ENCODE data around the gene ANXA6.

ANXA6 gene

DNA sequence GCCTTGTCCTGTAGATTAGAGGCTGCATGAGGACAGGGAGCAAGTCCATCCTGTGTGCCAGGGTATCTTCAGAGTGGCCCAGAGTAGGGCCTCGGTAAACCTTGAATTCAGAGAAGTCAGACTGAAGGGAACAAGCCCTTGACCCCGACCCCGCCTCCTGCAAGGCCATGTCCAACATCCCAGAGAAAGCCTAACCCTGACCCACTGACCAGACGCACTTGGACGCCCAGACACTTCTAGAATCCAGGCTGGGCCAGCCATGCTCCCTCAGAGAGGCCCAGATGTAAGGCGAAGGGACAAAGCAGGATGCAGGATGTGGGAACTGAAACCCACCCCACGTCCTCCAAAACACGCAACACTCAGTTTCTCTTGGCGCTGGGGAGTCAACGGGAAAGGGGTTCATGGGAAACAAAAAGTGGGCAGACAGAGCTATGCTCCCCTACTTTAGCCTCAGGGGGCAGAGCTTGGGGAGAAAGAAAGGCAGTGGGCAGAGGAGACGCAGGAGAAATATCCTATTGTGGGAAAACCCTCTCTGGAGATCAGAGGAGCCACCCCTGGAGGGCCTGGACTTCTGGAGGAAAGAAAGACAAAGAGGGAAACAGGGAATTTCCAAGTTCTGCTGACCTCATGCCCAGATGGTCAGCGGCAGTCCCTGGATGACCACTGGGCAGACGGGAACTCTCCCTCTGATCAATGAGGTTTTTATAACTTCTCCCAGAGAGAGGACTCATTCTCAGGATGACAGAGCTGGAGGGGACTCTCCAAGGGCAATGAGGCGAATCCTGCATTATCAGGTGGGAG lies 89.7 kb downstream of the ANXA6 start:
- DNase-seq (ENCODE audit: extremely low spot score): no peak
- CTCF ChIA-PET: interaction anchor here (0.8 to 8.5 kb wide), 9 partner anchors 7 to 97 kb away, joined by 3 to 90 read pairs (median 3); no protein-coding TSS in a partner anchor

DNA sequence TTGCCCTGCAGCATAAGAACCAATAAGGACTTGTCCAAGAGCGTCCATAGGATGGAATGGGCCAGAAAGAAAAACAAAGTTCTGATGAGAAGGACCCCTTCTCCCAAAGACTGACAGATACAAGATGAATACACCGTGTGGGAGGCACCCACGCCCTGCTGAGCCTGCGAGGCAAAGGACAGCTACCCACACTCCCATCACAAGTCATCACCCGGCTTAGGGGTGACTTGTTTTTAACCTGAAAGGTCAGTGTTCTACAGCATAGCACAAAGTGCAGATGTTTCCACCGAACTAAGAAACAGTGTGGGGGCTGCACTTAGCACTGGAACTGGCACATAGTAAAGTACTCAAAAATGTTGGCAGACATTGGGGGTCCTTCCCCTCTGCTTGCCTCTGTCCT lies 90.7 kb downstream of the ANXA6 start:
- ChIA-PET POLR2A (no interaction called here), CTCF (interaction anchor here (1.1 to 8.5 kb wide), 4 partner anchors 16 to 172 kb away, joined by 3 to 90 read pairs (median 12); no protein-coding TSS in a partner anchor)
- no peak for DNase-seq (ENCODE audit: extremely low spot score)
- no peak for TF ChIP-seq CTCF (IDR thresholded peaks at IDR 0.05; ENCODE audit: control extremely low read depth, extremely low read depth, low read depth, missing control alignments)

More for the DNA sequence above, 89.7 kb downstream of the ANXA6 start:
- POLR2A ChIA-PET: interaction anchor here (0.9 to 1.2 kb wide), 5 partner anchors 7 to 74 kb away, joined by 3 to 4 read pairs (median 3); partner anchors contain the start of gene TNIP1
- no peak for TF ChIP-seq CTCF (IDR thresholded peaks at IDR 0.05; ENCODE audit: control extremely low read depth, extremely low read depth, low read depth, missing control alignments)

DNA sequence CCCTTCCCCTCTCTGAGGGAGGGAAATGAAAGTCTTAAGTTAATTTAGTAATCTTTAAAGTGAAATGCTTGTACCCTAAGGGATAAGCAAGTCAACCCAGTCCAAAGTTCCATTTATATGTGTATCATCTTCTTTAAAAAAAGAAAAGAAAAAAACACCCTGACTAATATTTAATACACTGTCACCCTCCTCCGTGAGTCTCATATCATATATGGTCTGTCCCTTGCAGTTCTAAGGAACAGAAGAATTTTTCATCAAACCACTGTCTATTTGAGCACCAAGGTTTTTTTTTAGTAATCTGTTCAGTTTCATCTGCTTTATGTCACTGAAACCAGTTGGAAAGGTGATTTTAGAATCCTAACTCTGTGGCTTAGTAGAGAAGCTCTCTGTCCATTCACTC lies 92.0 kb downstream of the ANXA6 start:
- CTCF ChIA-PET: interaction anchor here (1.0 to 8.5 kb wide), 6 partner anchors 10 to 100 kb away, joined by 3 to 90 read pairs (median 8); no protein-coding TSS in a partner anchor
- no peak for DNase-seq (ENCODE audit: extremely low spot score)
- no peak for TF ChIP-seq CTCF (IDR thresholded peaks at IDR 0.05; ENCODE audit: control extremely low read depth, extremely low read depth, low read depth, missing control alignments)
- POLR2A ChIA-PET: no interaction called here

- TF ChIP-seq CTCF (IDR thresholded peaks at IDR 0.05; ENCODE audit: control extremely low read depth, extremely low read depth, low read depth, missing control alignments): no peak
- ChIA-PET CTCF (interaction anchor here (1.2 to 8.5 kb wide), 3 partner anchors 9 to 50 kb away, joined by 3 to 90 read pairs (median 16); no protein-coding TSS in a partner anchor), POLR2A (interaction anchor here (0.5 kb wide), 1 partner anchor 287 kb away, joined by 7 read pairs; no protein-coding TSS in a partner anchor)
- DNase-seq (ENCODE audit: extremely low spot score): no peak
Measured at GRCh38 chr5:151064916-151065499, 92.6 kb downstream of the ANXA6 start.

- no peak for DNase-seq (ENCODE audit: extremely low spot score)
- no peak for TF ChIP-seq CTCF (IDR thresholded peaks at IDR 0.05; ENCODE audit: control extremely low read depth, extremely low read depth, low read depth, missing control alignments)
- POLR2A ChIA-PET: interaction anchor here (1.2 kb wide), 1 partner anchor 94 kb away, joined by 3 read pairs; the partner anchor contains the start of gene ANXA6
- CTCF ChIA-PET: interaction anchor here (1.4 to 6.7 kb wide), 8 partner anchors 9 to 102 kb away, joined by 3 to 67 read pairs (median 4); no protein-coding TSS in a partner anchor
Measured at GRCh38 chr5:151063142-151063989, 94.2 kb downstream of the ANXA6 start.
